H9 (cell line): ENCODE results near the gene LPGAT1. TPM values are rescaled to one million over a fixed set of nuclear protein-coding genes. Genes with fewer than 3 reads are reported as not detected.
A peak's percentile ranks its signal among the peaks of the same experiment; 100 is the strongest.

Source experiments
- DNase-seq: peaks from one replicate; pipeline ENCODE4 v3.0.0-alpha.2; 2017
- H2AFZ ChIP-seq: one replicate; pipeline ENCODE4 v1.6.1; 2013; ENCODE audit warnings: mild to moderate bottlenecking, low read length, control low read depth, moderate library complexity
- H2AK5ac ChIP-seq: 2 replicates; pipeline ENCODE4 v1.6.1; 2013; ENCODE audit warnings: low read length, control low read depth, mixed read lengths; ENCODE audit not compliant: insufficient read length
- H2BK120ac ChIP-seq: one replicate; pipeline ENCODE4 v1.6.1; 2013; ENCODE audit warnings: low read depth, mild to moderate bottlenecking, low read length, control low read depth, inconsistent platforms; ENCODE audit not compliant: poor library complexity, severe bottlenecking
- H2BK12ac ChIP-seq: 2 replicates; pipeline ENCODE4 v1.6.1; 2013; ENCODE audit warnings: low read length, control low read depth, mixed read lengths, low read depth; ENCODE audit not compliant: insufficient read length
- H2BK15ac ChIP-seq: 2 replicates; pipeline ENCODE4 v1.6.1; 2013; ENCODE audit warnings: low read depth, low read length, control low read depth
- H2BK20ac ChIP-seq: one replicate; pipeline ENCODE4 v1.6.1; 2013; ENCODE audit warnings: low read depth, mild to moderate bottlenecking, low read length, control low read depth, inconsistent platforms; ENCODE audit not compliant: poor library complexity, severe bottlenecking
- H2BK5ac ChIP-seq: 2 replicates; pipeline ENCODE4 v1.6.1; 2013; ENCODE audit warnings: low read length, control low read depth, mixed read lengths; ENCODE audit not compliant: insufficient read length
- H3K14ac ChIP-seq: 2 replicates; pipeline ENCODE4 v1.6.1; 2013; ENCODE audit warnings: low read length, control low read depth; ENCODE audit not compliant: insufficient read depth
- H3K18ac ChIP-seq: 2 replicates; pipeline ENCODE4 v1.6.1; 2013; ENCODE audit warnings: low read depth, mild to moderate bottlenecking, mixed read lengths, low read length, control low read depth; ENCODE audit not compliant: insufficient read length
- H3K23ac ChIP-seq: 2 replicates; pipeline ENCODE4 v1.6.1; 2013; ENCODE audit warnings: low read length, control low read depth, mixed read lengths, low read depth; ENCODE audit not compliant: insufficient read length
- H3K23me2 ChIP-seq: 2 replicates; pipeline ENCODE4 v1.6.1; 2013; ENCODE audit warnings: low read depth, mild to moderate bottlenecking, mixed read lengths, low read length, control low read depth; ENCODE audit not compliant: insufficient read length, poor library complexity, severe bottlenecking
- H3K27ac ChIP-seq: 2 replicates; pipeline ENCODE4 v1.5.1; 2013; ENCODE audit warnings: low read length, control low read depth, mixed read lengths, low read depth; ENCODE audit not compliant: insufficient read length
- H3K27me3 ChIP-seq: 2 replicates; pipeline ENCODE4 v1.6.1; 2013; ENCODE audit warnings: low read length, control low read depth, inconsistent platforms; ENCODE audit not compliant: insufficient read depth
- H3K4ac ChIP-seq: 2 replicates; pipeline ENCODE4 v1.6.1; 2013; ENCODE audit warnings: low read depth, mild to moderate bottlenecking, control low read depth, inconsistent platforms, low read length, moderate library complexity
- H3K4me1 ChIP-seq: 2 replicates; pipeline ENCODE4 v1.6.1; 2013; ENCODE audit warnings: low read length, control low read depth, inconsistent platforms; ENCODE audit not compliant: insufficient read depth
- H3K4me2 ChIP-seq: 2 replicates; pipeline ENCODE4 v1.6.1; 2013; ENCODE audit warnings: low read length, control low read depth, mixed read lengths; ENCODE audit not compliant: insufficient read length, insufficient read depth
- H3K56ac ChIP-seq: 2 replicates; pipeline ENCODE4 v1.6.1; 2013; ENCODE audit warnings: low read depth, mild to moderate bottlenecking, mixed read lengths, low read length, control low read depth; ENCODE audit not compliant: insufficient read length
- H3K79me1 ChIP-seq: 2 replicates; pipeline ENCODE4 v1.6.1; 2013; ENCODE audit warnings: low read depth, mild to moderate bottlenecking, moderate library complexity, low read length, control low read depth, inconsistent platforms; ENCODE audit not compliant: insufficient read depth, poor library complexity, severe bottlenecking
- H3K79me2 ChIP-seq: 2 replicates; pipeline ENCODE4 v1.6.1; 2013; ENCODE audit warnings: low read length, control low read depth, inconsistent platforms; ENCODE audit not compliant: insufficient read depth
- H3K9ac ChIP-seq: 2 replicates; pipeline ENCODE4 v1.6.1; 2013; ENCODE audit warnings: low read length, control low read depth, mixed read lengths; ENCODE audit not compliant: insufficient read length; ENCODE audit errors: extremely low read depth
- H3K9me3 ChIP-seq: one replicate; pipeline ENCODE4 v1.6.1; 2013; ENCODE audit warnings: low read depth, low read length, inconsistent platforms; ENCODE audit not compliant: control insufficient read depth
- H3T11ph ChIP-seq: one replicate; pipeline ENCODE4 v1.6.1; 2013; ENCODE audit warnings: mild to moderate bottlenecking, low read length, control low read depth, inconsistent platforms
- H4K20me1 ChIP-seq: one replicate; pipeline ENCODE4 v1.6.1; 2013; ENCODE audit not compliant: control insufficient read depth, insufficient read length, insufficient read depth
- H4K5ac ChIP-seq: 2 replicates; pipeline ENCODE4 v1.6.1; 2013; ENCODE audit warnings: low read depth, mild to moderate bottlenecking, mixed read lengths, low read length, control low read depth; ENCODE audit not compliant: insufficient read length
- H4K8ac ChIP-seq: replicated peaks from 2 replicates; pipeline ENCODE4 v1.6.1; 2013; ENCODE audit warnings: low read length, control low read depth, mixed read lengths, low read depth; ENCODE audit not compliant: insufficient read length
- H4K91ac ChIP-seq: 2 replicates; pipeline ENCODE4 v1.6.1; 2013; ENCODE audit warnings: low read depth, mild to moderate bottlenecking, moderate library complexity, mixed read lengths, low read length, control low read depth; ENCODE audit not compliant: insufficient read length
- H3K27ac Mint-ChIP-seq, 3 experiments: 2 replicates in 2 of 3; 3 replicates in 1 of 3; pipeline ENCODE4 v1.8.0; 2020 to 2021; ENCODE audit warnings: mixed read lengths in 3 of 3, mild to moderate bottlenecking in 1 of 3, moderate library complexity in 1 of 3
- H3K27me3 Mint-ChIP-seq: 2 replicates; pipeline ENCODE4 v1.8.0; 2021; ENCODE audit warnings: low read depth, mild to moderate bottlenecking, moderate library complexity, mixed read lengths
- H3K36me3 Mint-ChIP-seq, 3 experiments: 2 replicates in 2 of 3; 3 replicates in 1 of 3; pipeline ENCODE4 v1.8.0; 2020 to 2021; ENCODE audit warnings: low read depth in 3 of 3, mixed read lengths in 3 of 3; ENCODE audit not compliant: insufficient read depth in 1 of 3
- H3K4me1 Mint-ChIP-seq, 2 experiments: 2 replicates each; pipeline ENCODE4 v1.8.0; 2020; ENCODE audit warnings: mixed read lengths in 2 of 2
- H3K4me3 Mint-ChIP-seq, 2 experiments: 2 replicates in 1 of 2; 3 replicates in 1 of 2; pipeline ENCODE4 v1.8.0; 2020 to 2021; ENCODE audit warnings: mild to moderate bottlenecking in 2 of 2, mixed read lengths in 2 of 2, moderate library complexity in 1 of 2
- H3K9me3 Mint-ChIP-seq, 2 experiments: 2 replicates in 1 of 2; 3 replicates in 1 of 2; pipeline ENCODE4 v1.8.0; 2020; ENCODE audit warnings: mild to moderate bottlenecking in 2 of 2, mixed read lengths in 2 of 2, moderate library complexity in 1 of 2
- WGBS: extraction: QIAGEN DNeasy Blood & Tissue Kit; methylation state at CpG from one replicate; pipeline ENCODE4 v1.1.7; 2013; ENCODE audit warnings: missing lambda C conversion rate, low lambda C conversion rate, mixed read lengths; ENCODE audit not compliant: insufficient read length; ENCODE audit errors: extremely low coverage; 5-methylcytosine and 5-hydroxymethylcytosine counted together
- total RNA-seq: library from RNA; stranded (reverse); gene quantifications from 2 replicates; pipeline ENCODE4 v1.2.1, GENCODE V29; 2021
- TF ChIP-seq, protein P1 (sequence below): fragments of 200-600 bp; sonication (generic); conservative IDR thresholded peaks from 3 replicates; pipeline ENCODE4 v1.8.0; 2021; ENCODE audit warnings: antibody characterized with exemption, mild to moderate bottlenecking

Gene LPGAT1
- total RNA-seq, 1 experiment from 2014 or later = 12.2 TPM

DNA sequence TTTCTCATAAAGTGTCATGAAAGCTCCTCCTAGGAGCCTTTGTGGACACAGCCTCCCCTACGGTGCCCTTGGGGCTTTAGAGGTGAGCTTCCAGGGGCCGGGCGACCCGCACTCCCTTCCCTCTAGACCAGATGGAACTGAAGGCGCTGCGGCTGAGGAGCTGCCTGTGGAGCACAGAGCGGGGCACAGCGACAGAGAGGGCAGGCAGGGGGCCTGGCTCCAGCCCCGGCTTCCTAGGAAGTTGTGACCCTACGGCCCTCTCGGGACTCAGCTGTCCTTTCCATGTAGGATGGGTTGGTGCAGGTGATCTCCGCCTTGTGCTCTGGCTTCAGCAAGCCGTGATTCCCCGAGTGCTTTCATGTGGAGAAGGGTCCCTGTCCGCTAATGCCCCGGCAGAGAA lies 131.5 kb downstream of the LPGAT1 start:
- peaks cover 7% of the 10 kb centered on the region in 2 experiments for H3K4me1 Mint-ChIP-seq
- H3K27me3 Mint-ChIP-seq = peaks cover 41% of the 10 kb centered on the region
- H2BK5ac ChIP-seq = no peak overlapping the region
- no peak overlapping the region for H3K23ac ChIP-seq
- H3K9me3 ChIP-seq = no peaks in the 10 kb centered on the region
- no peak overlapping the region for H3K56ac ChIP-seq
- no peaks in the 10 kb centered on the region; a peak in 1 of 7 replicates for H3K36me3 Mint-ChIP-seq
- H3K79me1 ChIP-seq = no peaks in the 10 kb centered on the region
- TF ChIP-seq, protein P1, sequence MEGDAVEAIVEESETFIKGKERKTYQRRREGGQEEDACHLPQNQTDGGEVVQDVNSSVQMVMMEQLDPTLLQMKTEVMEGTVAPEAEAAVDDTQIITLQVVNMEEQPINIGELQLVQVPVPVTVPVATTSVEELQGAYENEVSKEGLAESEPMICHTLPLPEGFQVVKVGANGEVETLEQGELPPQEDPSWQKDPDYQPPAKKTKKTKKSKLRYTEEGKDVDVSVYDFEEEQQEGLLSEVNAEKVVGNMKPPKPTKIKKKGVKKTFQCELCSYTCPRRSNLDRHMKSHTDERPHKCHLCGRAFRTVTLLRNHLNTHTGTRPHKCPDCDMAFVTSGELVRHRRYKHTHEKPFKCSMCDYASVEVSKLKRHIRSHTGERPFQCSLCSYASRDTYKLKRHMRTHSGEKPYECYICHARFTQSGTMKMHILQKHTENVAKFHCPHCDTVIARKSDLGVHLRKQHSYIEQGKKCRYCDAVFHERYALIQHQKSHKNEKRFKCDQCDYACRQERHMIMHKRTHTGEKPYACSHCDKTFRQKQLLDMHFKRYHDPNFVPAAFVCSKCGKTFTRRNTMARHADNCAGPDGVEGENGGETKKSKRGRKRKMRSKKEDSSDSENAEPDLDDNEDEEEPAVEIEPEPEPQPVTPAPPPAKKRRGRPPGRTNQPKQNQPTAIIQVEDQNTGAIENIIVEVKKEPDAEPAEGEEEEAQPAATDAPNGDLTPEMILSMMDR = no peak
- no peak overlapping the region for H4K8ac ChIP-seq
- no peak overlapping the region for H2AFZ ChIP-seq
- H3K27ac Mint-ChIP-seq = no peak overlapping the region; a peak in 1 of 7 replicates
- no peak overlapping the region for H3K27ac ChIP-seq
- no peak overlapping the region; the same call in 1 of the 2 replicates for H3K14ac ChIP-seq
- peaks cover 0 to 2% of the 10 kb centered on the region in 2 experiments; a peak in 1 of 5 replicates for H3K9me3 Mint-ChIP-seq
- H3K23me2 ChIP-seq = peaks cover 11% of the 10 kb centered on the region
- H3T11ph ChIP-seq = no peak overlapping the region
- H3K79me2 ChIP-seq = no peaks in the 10 kb centered on the region
- H4K5ac ChIP-seq = no peak overlapping the region
- H3K18ac ChIP-seq = no peak overlapping the region
- H3K9ac ChIP-seq = no peak overlapping the region
- DNase-seq = peak; percentile 59
- H3K4me3 Mint-ChIP-seq = peak overlapping the region; percentile 73 to 77
- peak overlapping the region; percentile 50 for H3K4me2 ChIP-seq
- no peak overlapping the region for H2BK20ac ChIP-seq
- no CpG with 5 or more reads among the region's 16 CpGs for WGBS
- H2BK12ac ChIP-seq = no peak overlapping the region
- no peak overlapping the region for H2BK15ac ChIP-seq
- no peaks in the 10 kb centered on the region for H4K20me1 ChIP-seq
- H2BK120ac ChIP-seq = no peak overlapping the region
- no peaks in the 10 kb centered on the region; the same call in 1 of the 2 replicates for H3K4me1 ChIP-seq
- no peaks in the 10 kb centered on the region; the same call in 1 of the 2 replicates for H3K27me3 ChIP-seq
- H4K91ac ChIP-seq = no peak overlapping the region
- H3K4ac ChIP-seq = no peak overlapping the region
- no peak overlapping the region for H2AK5ac ChIP-seq
